Transverse colon (tissue), 4 donors: ENCODE results near the gene DCLK2. TPM values are rescaled to one million over a fixed set of nuclear protein-coding genes. Genes with fewer than 3 reads are reported as not detected.
"Not testable (repeated sequence)": the region's sequence is repeated elsewhere in the genome, so short reads cannot be mapped to it uniquely, and the experiment has no call there.

Source experiments
- DNase-seq: peaks from one replicate; pipeline ENCODE4 v3.0.0-alpha.2; 2019
- H3K27ac ChIP-seq, 4 donors: fragments of 200-600 bp; sonication (generic); 2 replicates each; pipeline ENCODE4 v1.5.1; 2016 to 2018; ENCODE audit warnings: inconsistent platforms in 4 of 4
- H3K27me3 ChIP-seq: fragments of 200-600 bp; sonication (generic); 2 replicates; pipeline ENCODE4 v1.5.1; 2017; ENCODE audit warnings: inconsistent platforms
- H3K36me3 ChIP-seq, 4 donors: fragments of 200-600 bp; sonication (generic); 2 replicates each; pipeline ENCODE4 v1.5.1; 2017 to 2019; ENCODE audit warnings: inconsistent platforms in 4 of 4
- H3K4me1 ChIP-seq, 4 donors: fragments of 200-600 bp; sonication (generic); 2 replicates each; pipeline ENCODE4 v1.5.1; 2017 to 2020; ENCODE audit warnings: inconsistent platforms in 4 of 4
- H3K4me3 ChIP-seq, 4 donors: fragments of 200-600 bp; sonication (generic); 1 replicate in 1 of 4; 2 replicates in 3 of 4; pipeline versions ENCODE4 v1.5.1 to v1.6.1; 2017 to 2019; ENCODE audit warnings: inconsistent platforms in 4 of 4
- H3K9me3 ChIP-seq, 2 donors: fragments of 200-600 bp; sonication (generic); 2 replicates each; pipeline ENCODE4 v1.5.1; 2017 to 2019; ENCODE audit warnings: inconsistent platforms in 2 of 2
- EP300 ChIP-seq: sonication (generic); formaldehyde crosslinking; IDR thresholded peaks from one replicate; pipeline ENCODE4 v1.6.1; 2017; ENCODE audit warnings: antibody characterized with exemption, low read depth
- POLR2A ChIP-seq: fragments of 450-650 bp; IDR thresholded peaks from one replicate; pipeline ENCODE4 v1.6.1; 2016; ENCODE audit warnings: antibody characterized with exemption, mild to moderate bottlenecking, moderate library complexity
- POLR2AphosphoS5 ChIP-seq, 3 donors: sonication (generic); formaldehyde crosslinking; IDR thresholded peaks; one replicate each; pipeline ENCODE4 v1.6.1; 2016; ENCODE audit warnings: antibody characterized with exemption in 3 of 3
- WGBS, 2 donors: methylation state at CpG; one replicate each; pipeline ENCODE4 v1.1.5; 2018; ENCODE audit warnings: low coverage in 1 of 2; 5-methylcytosine and 5-hydroxymethylcytosine counted together
- in situ Hi-C, 4 donors: fragments of 200-750 bp; cut with MboI; loops; one replicate each; pipeline versions ENCODE4 v1.15.0 to v1.15.1; 2017; ENCODE audit warnings: low sequenced_read_pairs in 3 of 4, low pct_ligation_motif_present in 1 of 4, low pct_unique_long_range_greater_than_20kb in 1 of 4
- intact Hi-C: fragments of 100-400 bp; cut with DNase I; formaldehyde crosslinking; loops from one replicate; pipeline ENCODE4 v1.15.1; 2023; ENCODE audit warnings: low total_unique reads
- total RNA-seq, 4 donors: library from RNA; depleted of rRNA; stranded (reverse); fragments of >200 nt; gene quantifications; one replicate each; pipeline ENCODE4 v1.1.0, GENCODE V29; 2016
- TF ChIP-seq, protein P1 (sequence below), 5 experiments: fragments of 200-600 bp in 3 of 5; fragments of 450-650 bp in 2 of 5; sonication (generic) in 3 of 5; IDR thresholded peaks; 1 replicate in 2 of 5; 2 replicates in 3 of 5; pipeline ENCODE4 v1.5.1; 2016 to 2017; ENCODE audit warnings: antibody characterized with exemption in 5 of 5, inconsistent platforms in 3 of 5, mild to moderate bottlenecking in 2 of 5, moderate library complexity in 1 of 5

The DCLK2 gene
- total RNA-seq, 4 donors from 2014 or later: 3.3 to 19.5 (median 7.5) TPM

- intact Hi-C loops: no loop called here
- no peaks in the 10 kb centered on the region for H3K4me1 ChIP-seq
- H3K36me3 ChIP-seq: no peaks in the 10 kb centered on the region
- WGBS, 2 donors: 85 to 98% methylated on average over 2 of the region's 2 CpGs
- TF ChIP-seq EP300 (no peak), POLR2A (no peak), POLR2AphosphoS5 (IDR thresholded peaks at IDR 0.05) (no peak)
- TF ChIP-seq, protein P1, sequence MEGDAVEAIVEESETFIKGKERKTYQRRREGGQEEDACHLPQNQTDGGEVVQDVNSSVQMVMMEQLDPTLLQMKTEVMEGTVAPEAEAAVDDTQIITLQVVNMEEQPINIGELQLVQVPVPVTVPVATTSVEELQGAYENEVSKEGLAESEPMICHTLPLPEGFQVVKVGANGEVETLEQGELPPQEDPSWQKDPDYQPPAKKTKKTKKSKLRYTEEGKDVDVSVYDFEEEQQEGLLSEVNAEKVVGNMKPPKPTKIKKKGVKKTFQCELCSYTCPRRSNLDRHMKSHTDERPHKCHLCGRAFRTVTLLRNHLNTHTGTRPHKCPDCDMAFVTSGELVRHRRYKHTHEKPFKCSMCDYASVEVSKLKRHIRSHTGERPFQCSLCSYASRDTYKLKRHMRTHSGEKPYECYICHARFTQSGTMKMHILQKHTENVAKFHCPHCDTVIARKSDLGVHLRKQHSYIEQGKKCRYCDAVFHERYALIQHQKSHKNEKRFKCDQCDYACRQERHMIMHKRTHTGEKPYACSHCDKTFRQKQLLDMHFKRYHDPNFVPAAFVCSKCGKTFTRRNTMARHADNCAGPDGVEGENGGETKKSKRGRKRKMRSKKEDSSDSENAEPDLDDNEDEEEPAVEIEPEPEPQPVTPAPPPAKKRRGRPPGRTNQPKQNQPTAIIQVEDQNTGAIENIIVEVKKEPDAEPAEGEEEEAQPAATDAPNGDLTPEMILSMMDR (IDR thresholded peaks at IDR 0.05): no peak
- no peak overlapping the region for H3K27ac ChIP-seq
- H3K27me3 ChIP-seq: no peaks in the 10 kb centered on the region
- no peaks in the 10 kb centered on the region for H3K9me3 ChIP-seq
- in situ Hi-C loops: no loop called here
- no peak overlapping the region for H3K4me3 ChIP-seq
- DNase-seq: no peak
Measured at GRCh38 chr4:150182794-150183193, 104.5 kb downstream of the DCLK2 start.

DNA sequence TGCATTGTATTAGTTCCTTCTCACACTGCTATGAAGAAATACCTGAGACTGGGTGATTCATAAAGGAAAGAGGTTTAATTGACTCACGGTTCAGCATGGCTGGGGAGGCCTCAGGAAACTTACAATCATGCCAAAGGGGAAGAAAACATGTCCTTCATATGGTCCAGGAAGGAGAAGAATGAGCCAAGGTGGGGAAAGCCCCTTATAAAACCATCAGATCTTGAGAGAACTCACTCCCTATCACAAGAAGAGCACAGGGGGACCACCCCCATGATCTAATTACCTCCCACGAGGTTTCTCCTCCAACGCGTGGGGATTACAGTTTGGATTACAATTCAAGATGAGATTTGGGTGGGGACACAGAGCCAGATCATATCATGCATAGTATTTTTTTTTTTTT, 106.8 kb downstream of the DCLK2 start:
- H3K36me3 ChIP-seq, H3K4me1 ChIP-seq, H3K27me3 ChIP-seq, in situ Hi-C loops, H3K9me3 ChIP-seq, H3K4me3 ChIP-seq, DNase-seq, H3K27ac ChIP-seq, intact Hi-C loops: not testable (repeated sequence)
- 86 to 95% methylated on average over 4 of the region's 4 CpGs for WGBS, 2 donors

DNA sequence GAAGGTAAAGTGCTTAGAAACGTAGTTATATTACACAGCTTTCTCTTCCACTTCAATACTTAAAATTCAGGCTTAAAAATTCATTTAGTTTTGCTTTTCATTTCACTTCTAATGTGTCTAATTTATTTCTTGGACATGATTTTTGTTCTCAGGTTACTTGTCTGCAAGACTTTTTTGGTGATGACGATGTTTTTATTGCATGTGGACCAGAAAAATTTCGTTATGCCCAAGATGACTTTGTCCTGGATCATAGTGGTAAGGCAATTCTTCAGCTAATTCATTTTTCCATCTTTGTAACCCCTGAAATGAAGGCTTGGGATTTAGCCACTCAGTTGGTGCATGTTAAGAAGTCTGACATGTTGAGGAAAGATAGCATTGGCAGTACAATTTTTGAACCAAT, 114.7 kb downstream of the DCLK2 start:
- 78 to 89% methylated on average over 3 of the region's 3 CpGs for WGBS, 2 donors
- no peak for DNase-seq
- Histone ChIP-seq H3K9me3 (no peaks in the 10 kb centered on the region), H3K27ac (no peak overlapping the region), H3K4me3 (no peak overlapping the region), H3K4me1 (no peaks in the 10 kb centered on the region), H3K36me3 (no peaks in the 10 kb centered on the region), H3K27me3 (no peaks in the 10 kb centered on the region)
- in situ Hi-C loops (no loop called here), intact Hi-C loops (no loop called here)
- TF ChIP-seq POLR2AphosphoS5 (IDR thresholded peaks at IDR 0.05) (no peak), EP300 (no peak), POLR2A (no peak)

DNA sequence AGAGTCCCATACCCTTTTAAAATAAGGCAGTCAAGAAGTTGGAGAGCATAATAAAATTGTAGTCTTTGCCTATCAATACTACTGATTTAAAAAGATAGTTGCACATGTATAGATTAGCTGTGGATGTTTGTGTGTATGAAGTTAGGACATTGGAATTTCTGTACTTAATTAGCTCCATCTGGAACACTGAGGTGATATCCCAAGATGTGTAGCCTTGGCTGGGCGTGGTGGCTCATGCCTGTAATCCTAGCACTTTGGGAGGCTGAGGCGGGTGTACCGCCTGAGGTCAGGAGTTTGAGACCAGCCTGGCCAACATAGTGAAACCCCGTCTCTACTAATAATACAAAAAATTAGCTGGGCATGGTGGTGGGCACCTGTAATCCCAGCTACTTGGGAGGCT, 119.0 kb downstream of the DCLK2 start:
- DNase-seq, H3K27me3 ChIP-seq, H3K36me3 ChIP-seq, intact Hi-C loops, H3K4me1 ChIP-seq, H3K4me3 ChIP-seq, in situ Hi-C loops, H3K9me3 ChIP-seq, H3K27ac ChIP-seq: not testable (repeated sequence)
- 96 to 100% methylated on average over 1 to 4 of the region's 4 CpGs for WGBS, 2 donors

- Histone ChIP-seq H3K27me3 (no peaks in the 10 kb centered on the region), H3K27ac (no peak overlapping the region), H3K9me3 (no peaks in the 10 kb centered on the region), H3K36me3 (no peaks in the 10 kb centered on the region), H3K4me1 (no peaks in the 10 kb centered on the region), H3K4me3 (no peak overlapping the region)
- WGBS, 2 donors: 96 to 100% methylated on average over 1 to 2 of the region's 2 CpGs
- intact Hi-C loops: no loop called here
- no peak for DNase-seq
- TF ChIP-seq POLR2AphosphoS5 (IDR thresholded peaks at IDR 0.05) (no peak), EP300 (no peak), POLR2A (no peak)
- TF ChIP-seq, protein P1 (IDR thresholded peaks at IDR 0.05): no peak
- in situ Hi-C loops: no loop called here
Measured at GRCh38 chr4:150199056-150199455, 120.8 kb downstream of the DCLK2 start.

GRCh38 chr4:150205016-150205415, 126.8 kb downstream of the DCLK2 start:
- H3K27me3 ChIP-seq: no peaks in the 10 kb centered on the region
- 40 to 73% methylated on average over 1 of the region's 1 CpG for WGBS, 2 donors
- no peaks in the 10 kb centered on the region for H3K9me3 ChIP-seq
- DNase-seq: no peak
- TF ChIP-seq, protein P1 (IDR thresholded peaks at IDR 0.05): no peak
- TF ChIP-seq EP300 (no peak), POLR2AphosphoS5 (IDR thresholded peaks at IDR 0.05) (no peak), POLR2A (no peak)
- in situ Hi-C loops (loop anchor here in 2 of 4 donors (25.0 kb wide), 1 partner anchor 193 kb away; no protein-coding TSS in a partner anchor), intact Hi-C loops (no loop called here)
- no peaks in the 10 kb centered on the region for H3K4me1 ChIP-seq
- H3K36me3 ChIP-seq: no peaks in the 10 kb centered on the region
- no peak overlapping the region for H3K4me3 ChIP-seq
- H3K27ac ChIP-seq: no peak overlapping the region
